ENCODE data around the gene CDC27.
"Not testable (repeated sequence)": the region's sequence is repeated elsewhere in the genome, so short reads cannot be mapped to it uniquely, and the experiment has no call there.

Gene CDC27

GRCh38 chr17:47120521-47121095 is 68.5 kb downstream of the CDC27 start:
- no peak overlapping the region for H3K27ac ChIP-seq
- DNase-seq (ENCODE audit: low spot score), result no peak

GRCh38 chr17:47119746-47120520 is 69.2 kb downstream of the CDC27 start:
- Histone ChIP-seq H3K27ac (no peak overlapping the region), H3K4me3 (no peak overlapping the region)
- DNase-seq (ENCODE audit: low spot score), result no peak
- no peak for TF ChIP-seq CTCF (IDR thresholded peaks at IDR 0.05)

More at GRCh38 chr17:47120521-47121095, 68.5 kb downstream of the CDC27 start:
- H3K4me3 ChIP-seq, result no peak overlapping the region
- TF ChIP-seq CTCF (IDR thresholded peaks at IDR 0.05), result no peak

GRCh38 chr17:47117386-47117785 is 71.7 kb downstream of the CDC27 start:
- no peak overlapping the region for H3K4me3 ChIP-seq
- no peak for DNase-seq (ENCODE audit: low spot score)
- TF ChIP-seq CTCF (IDR thresholded peaks at IDR 0.05), result no peak
- H3K27ac ChIP-seq, result no peak overlapping the region

- H3K4me3 ChIP-seq, result no peak overlapping the region
- no peak overlapping the region for H3K27ac ChIP-seq
These were observed 83.0 kb downstream of the CDC27 start for GRCh38 chr17:47106130-47106529.

GRCh38 chr17:47105246-47105645 is 83.8 kb downstream of the CDC27 start:
- DNase-seq (ENCODE audit: low spot score); H3K4me3 ChIP-seq; H3K27ac ChIP-seq: not testable (repeated sequence)

More at GRCh38 chr17:47106130-47106529, 83.0 kb downstream of the CDC27 start:
- no peak for DNase-seq (ENCODE audit: low spot score)
- no peak for TF ChIP-seq CTCF (IDR thresholded peaks at IDR 0.05)

GRCh38 chr17:47102914-47103313 is 86.2 kb downstream of the CDC27 start:
- no peak for TF ChIP-seq CTCF (IDR thresholded peaks at IDR 0.05)
- no peak for DNase-seq (ENCODE audit: low spot score)
- H3K4me3 ChIP-seq, result no peak overlapping the region
- H3K27ac ChIP-seq, result no peak overlapping the region

- TF ChIP-seq CTCF (IDR thresholded peaks at IDR 0.05), result no peak
- peak overlapping the region; percentile 73 to 85 for H3K27ac ChIP-seq
- peak overlapping the region; percentile 98 for H3K4me3 ChIP-seq
- peak; percentile 92 for DNase-seq (ENCODE audit: low spot score)
These were observed 88.9 kb downstream of the CDC27 start for GRCh38 chr17:47099987-47100711.
